ENCODE measurements around the gene UBE2F.

GRCh38 chr2:238039151-238039550, 72.3 kb downstream of the UBE2F start:
- no peak for TF ChIP-seq CTCF (IDR thresholded peaks at IDR 0.05 in 4 of 5, conservative IDR thresholded peaks at IDR 0.05 in 1 of 5)
- TF ChIP-seq POLR2A (IDR thresholded peaks at IDR 0.05), result no peak
